A549 treated with RU486 at 1 μM for 4 hours (cell line): Measurements from ENCODE around the gene IL17RB. TPM values are rescaled to one million over a fixed set of nuclear protein-coding genes. Genes with fewer than 3 reads are reported as not detected.

Source experiments
- total RNA-seq: library from RNA; stranded (reverse); fragments of 200-300 nt; extraction: Qiagen RNA extraction; gene quantifications from 5 replicates; pipeline ENCODE4 v1.2.3, GENCODE V29; 2022; ENCODE audit warnings: low read depth

The IL17RB gene
- 0.77 to 1.8 TPM (median 1.0 TPM) in 5 replicates for total RNA-seq

GRCh38 chr3:53846134-53846850 lies at the start of gene IL17RB, which contains the start of gene CHDH:
Gene IL17RB (plus strand): TSS chr3:53846568. CDS start chr3:53846589, 21 bp downstream.
Gene CHDH (minus strand): TSS chr3:53846419. CDS start chr3:53824008, 22,411 bp downstream.

DNA sequence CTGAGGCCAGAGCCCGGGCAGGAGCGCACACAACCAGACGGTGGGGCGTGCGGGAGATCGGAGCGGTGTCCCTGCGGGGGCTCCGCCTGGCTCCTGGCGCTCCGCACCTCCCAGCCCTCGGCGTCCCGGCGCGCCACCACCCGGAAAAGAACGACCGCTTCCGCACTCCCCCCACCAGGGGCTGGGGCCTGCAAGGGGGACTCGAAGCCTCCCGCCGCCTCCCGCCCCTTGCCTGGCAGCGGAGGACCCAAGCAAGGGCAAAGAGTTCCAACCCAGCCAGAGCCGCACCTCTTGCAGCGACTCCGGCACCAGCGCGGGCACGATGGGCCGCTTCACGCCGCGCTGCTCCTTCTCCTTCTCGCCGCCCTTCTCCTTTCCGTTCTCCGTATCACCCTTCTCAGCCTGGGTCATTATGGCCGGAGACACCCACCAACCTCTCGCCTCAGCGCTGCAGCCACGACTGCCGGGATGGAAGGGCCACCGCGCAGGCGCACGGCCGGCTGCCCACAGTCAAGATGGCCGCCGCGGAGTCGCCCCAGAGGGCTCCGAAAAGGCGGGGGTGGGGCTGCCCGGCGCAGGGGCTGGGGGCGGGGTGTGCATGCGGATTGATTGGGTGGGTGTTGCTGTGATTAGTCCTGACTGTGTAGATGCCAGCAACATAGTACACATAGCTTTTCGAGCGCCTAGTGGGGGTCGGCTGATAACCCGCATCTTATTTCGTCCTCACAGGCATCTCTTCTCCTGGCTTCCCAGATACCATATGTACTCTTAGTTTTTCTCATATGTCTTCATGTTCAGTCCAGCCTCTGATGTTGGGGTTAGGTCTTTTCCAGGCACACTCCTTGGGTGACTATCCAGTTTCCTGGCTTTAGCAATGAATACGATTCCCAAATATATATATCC lies 35.6 kb downstream of the IL17RB start, which contains the start of gene ACTR8:
Gene ACTR8 (minus strand): TSS at position 462 of the 903 bp plus-strand sequence. CDS start 51 bp downstream, at position 411.

GRCh38 chr3:53891497-53892285 lies 45.3 kb downstream of the IL17RB start, which contains the start of gene SELENOK:
Gene SELENOK (minus strand): TSS chr3:53891859.

Other genes with a start within 250 kb of the IL17RB start
- gene CHDH, start 149 bp upstream of the IL17RB start, total RNA-seq: 1.8 to 3.4 TPM (median 2.4 TPM) in 5 replicates
- gene ACTR8, start 35.6 kb downstream of the IL17RB start, total RNA-seq: 13.5 to 19.1 TPM (median 17.1 TPM) in 5 replicates
- gene SELENOK, start 45.3 kb downstream of the IL17RB start, total RNA-seq: 21.5 to 26.5 TPM (median 23.7 TPM) in 5 replicates